ENCODE results near the gene SLAMF8.

DNA sequence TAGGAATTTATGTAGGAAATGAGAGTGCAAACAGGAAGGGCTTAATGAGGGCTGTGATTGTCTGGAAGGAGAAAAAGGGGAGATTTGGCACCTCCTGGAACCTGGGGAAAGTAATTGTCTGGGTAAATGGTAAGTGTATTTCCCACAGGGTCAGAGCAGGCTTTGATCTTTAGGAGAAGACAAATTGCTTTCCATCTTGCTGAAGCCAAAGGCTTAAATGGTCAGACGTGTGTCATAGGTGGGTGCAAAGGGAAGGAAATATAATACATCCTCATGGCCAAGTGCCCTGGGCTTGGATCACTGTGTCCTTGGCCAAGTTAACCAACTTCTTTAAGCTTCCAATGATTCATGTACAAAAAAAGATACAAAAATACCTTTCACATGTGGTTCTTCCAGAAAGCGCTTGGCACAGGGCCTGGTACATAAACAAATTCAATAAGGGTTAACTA is 47.2 kb upstream of the SLAMF8 start:
- TF ChIP-seq, protein P1, sequence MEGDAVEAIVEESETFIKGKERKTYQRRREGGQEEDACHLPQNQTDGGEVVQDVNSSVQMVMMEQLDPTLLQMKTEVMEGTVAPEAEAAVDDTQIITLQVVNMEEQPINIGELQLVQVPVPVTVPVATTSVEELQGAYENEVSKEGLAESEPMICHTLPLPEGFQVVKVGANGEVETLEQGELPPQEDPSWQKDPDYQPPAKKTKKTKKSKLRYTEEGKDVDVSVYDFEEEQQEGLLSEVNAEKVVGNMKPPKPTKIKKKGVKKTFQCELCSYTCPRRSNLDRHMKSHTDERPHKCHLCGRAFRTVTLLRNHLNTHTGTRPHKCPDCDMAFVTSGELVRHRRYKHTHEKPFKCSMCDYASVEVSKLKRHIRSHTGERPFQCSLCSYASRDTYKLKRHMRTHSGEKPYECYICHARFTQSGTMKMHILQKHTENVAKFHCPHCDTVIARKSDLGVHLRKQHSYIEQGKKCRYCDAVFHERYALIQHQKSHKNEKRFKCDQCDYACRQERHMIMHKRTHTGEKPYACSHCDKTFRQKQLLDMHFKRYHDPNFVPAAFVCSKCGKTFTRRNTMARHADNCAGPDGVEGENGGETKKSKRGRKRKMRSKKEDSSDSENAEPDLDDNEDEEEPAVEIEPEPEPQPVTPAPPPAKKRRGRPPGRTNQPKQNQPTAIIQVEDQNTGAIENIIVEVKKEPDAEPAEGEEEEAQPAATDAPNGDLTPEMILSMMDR (IDR thresholded peaks at IDR 0.05) = no peak
- TF ChIP-seq POLR2A (IDR thresholded peaks at IDR 0.05) = no peak
